PC-3 (cell line): ENCODE results near the gene PCSK1N. TPM values are rescaled to one million over a fixed set of nuclear protein-coding genes. Genes with fewer than 3 reads are reported as not detected.
"Not testable (repeated sequence)": the region's sequence is repeated elsewhere in the genome, so short reads cannot be mapped to it uniquely, and the experiment has no call there.

Source experiments
- ATAC-seq: fragments of 200-7000 bp; cut with Tn5 transposase; 2 replicates; pipeline ENCODE4 v1.9.1; 2020; ENCODE audit warnings: mild to moderate bottlenecking, moderate library complexity
- Bru-seq: library from RNA; stranded (reverse); fragments of 400-500 nt; gene quantifications from one replicate; lab custom pipeline; 2021; lab: Mats Ljungman, UMichigan
- BruChase-seq, 2 experiments: library from RNA; stranded (reverse); fragments of 400-500 nt; gene quantifications; one replicate each; lab custom pipeline; 2021; lab: Mats Ljungman, UMichigan
- BruUV-seq: library from RNA; stranded (reverse); fragments of 400-500 nt; replicated peaks from 2 replicates; lab custom pipeline; 2021; lab: Mats Ljungman, UMichigan
- CTCF ChIA-PET: fragments of 300-600 bp; sonication (Branson Sonifier 250); formaldehyde crosslinking; loops from one replicate; lab custom pipeline; 2022; ENCODE audit warnings: antibody characterized with exemption; lab: Charles Lee
- POLR2A ChIA-PET: fragments of 300-600 bp; sonication (Branson Sonifier 250); formaldehyde crosslinking; loops from one replicate; lab custom pipeline; 2022; ENCODE audit warnings: antibody characterized with exemption; ENCODE audit not compliant: unreplicated experiment; lab: Charles Lee
- DNase-seq: peaks from one replicate; pipeline ENCODE4 v3.0.0-alpha.2; 2015
- H2AFZ ChIP-seq: fragments of 300-600 bp; sonication (generic); 2 replicates; pipeline ENCODE4 v1.6.0; 2016; ENCODE audit warnings: antibody characterized with exemption, low read length
- H3F3A ChIP-seq: fragments of 300-600 bp; sonication (generic); one replicate; pipeline ENCODE4 v1.6.0; 2017; ENCODE audit warnings: antibody characterized with exemption, low read length, control low read depth, mild to moderate bottlenecking; ENCODE audit not compliant: unreplicated experiment
- H3K27ac ChIP-seq: fragments of 300-600 bp; sonication (generic); 2 replicates; pipeline ENCODE4 v1.5.1; 2016; ENCODE audit warnings: mild to moderate bottlenecking, low read length
- H3K27me3 ChIP-seq: fragments of 300-600 bp; sonication (generic); 2 replicates; pipeline ENCODE4 v1.6.1; 2016; ENCODE audit warnings: low read length, mixed read lengths
- H3K36me3 ChIP-seq: fragments of 300-600 bp; sonication (generic); 2 replicates; pipeline ENCODE4 v1.6.1; 2016; ENCODE audit warnings: low read depth, mixed run types, low read length, mixed read lengths
- H3K4me1 ChIP-seq: fragments of 300-600 bp; sonication (generic); 2 replicates; pipeline ENCODE4 v1.5.1; 2016; ENCODE audit warnings: low read length; ENCODE audit not compliant: insufficient read depth
- H3K4me2 ChIP-seq: fragments of 300-600 bp; sonication (generic); 2 replicates; pipeline ENCODE4 v1.6.0; 2016; ENCODE audit warnings: low read length
- H3K4me3 ChIP-seq: fragments of 300-600 bp; sonication (generic); 2 replicates; pipeline ENCODE4 v1.5.1; 2016; ENCODE audit warnings: mild to moderate bottlenecking, low read length, mixed read lengths
- H3K79me2 ChIP-seq: fragments of 300-600 bp; sonication (generic); 2 replicates; pipeline ENCODE4 v1.6.1; 2017; ENCODE audit warnings: low read length, mixed read lengths
- H3K9ac ChIP-seq: fragments of 300-600 bp; sonication (generic); 2 replicates; pipeline ENCODE4 v1.6.0; 2016; ENCODE audit warnings: mild to moderate bottlenecking, low read length
- H3K9me2 ChIP-seq: fragments of 300-600 bp; sonication (generic); replicated peaks from 2 replicates; pipeline ENCODE4 v1.6.1; 2016; ENCODE audit warnings: mixed run types, low read length, mixed read lengths
- H3K9me3 ChIP-seq: fragments of 300-600 bp; sonication (generic); 2 replicates; pipeline ENCODE4 v1.6.1; 2016; ENCODE audit warnings: low read length, mixed read lengths
- H4K20me1 ChIP-seq: fragments of 300-600 bp; sonication (generic); 2 replicates; pipeline ENCODE4 v1.6.1; 2016; ENCODE audit warnings: low read length, mixed read lengths
- CTCF ChIP-seq: fragments of 300-600 bp; sonication (generic); conservative IDR thresholded peaks from 2 replicates; pipeline ENCODE4 v1.5.1; 2017; ENCODE audit warnings: antibody characterized with exemption, low read depth, mild to moderate bottlenecking, low read length
- EZH2 ChIP-seq: fragments of 300-600 bp; sonication (generic); IDR thresholded peaks from one replicate; pipeline ENCODE4 v1.6.1; 2017; ENCODE audit warnings: antibody characterized with exemption, mild to moderate bottlenecking, low read length; ENCODE audit not compliant: unreplicated experiment
- EZH2phosphoT487 ChIP-seq: fragments of 300-600 bp; sonication (generic); IDR thresholded peaks from 2 replicates; pipeline ENCODE4 v1.6.1; 2018; ENCODE audit warnings: mild to moderate bottlenecking, antibody characterized with exemption, low read length, borderline replicate concordance
- intact Hi-C: fragments of 100-400 bp; cut with micrococcal nuclease; formaldehyde crosslinking; loops from 2 replicates; pipeline ENCODE4 v1.9.0; 2023
- long read RNA-seq: library from polyadenylated mRNA; unstranded; transcript quantifications from one replicate; pipeline ENCODE4 v2.0.0, GENCODE V29; 2021; ENCODE audit not compliant: unreplicated experiment
- total RNA-seq: library from RNA; depleted of rRNA; stranded (reverse); fragments of >200 nt; gene quantifications from 2 replicates; pipeline ENCODE4 v1.2.3, GENCODE V29; 2014; rRNA removed

Gene PCSK1N
- total RNA-seq (135 and 177 TPM in 2 replicates), Bru-seq, nascent RNA (percentile 53 among the genes with signal in this experiment), BruChase-seq, experiment 1, labeled RNA remaining after a 6-hour chase (percentile 30 among the genes with signal in this experiment), BruChase-seq, experiment 2, labeled RNA remaining after a 2-hour chase (percentile 56 among the genes with signal in this experiment)
- long read RNA-seq, transcript PCSK1N-201 (3 exons, 1,050 nt): major isoform, 236 of 308 reads
- long read RNA-seq, partial matches to known transcripts: 68 of 308 reads
- long read RNA-seq, other reads (novel, unspliced or antisense): 4 of 308 reads

GRCh38 chrX:48835524-48836329, at the start of gene PCSK1N:
Gene PCSK1N (minus strand): TSS chrX:48835610. CDS start chrX:48835532, 78 bp downstream.
- H3K4me1 ChIP-seq: peaks cover 12% of the 10 kb centered on the region
- no peaks in the 10 kb centered on the region for H3F3A ChIP-seq
- no peaks in the 10 kb centered on the region for H3K36me3 ChIP-seq
- no peaks in the 10 kb centered on the region for H3K9me3 ChIP-seq
- ChIA-PET POLR2A (no interaction called here), CTCF (interaction anchor here (0.6 kb wide), 1 partner anchor 32 kb away, joined by 4 read pairs; no protein-coding TSS in a partner anchor)
- peaks cover 13% of the 10 kb centered on the region for H3K79me2 ChIP-seq
- TF ChIP-seq EZH2phosphoT487: no peak
- TF ChIP-seq CTCF: no peak
- no peak for TF ChIP-seq EZH2
- no peak within 1 kb of the TSS for H3K27ac ChIP-seq
- H2AFZ ChIP-seq: peak within 1 kb of the TSS; percentile 94
- no peaks in the 10 kb centered on the region for H3K9me2 ChIP-seq
- H3K27me3 ChIP-seq: no peaks in the 10 kb centered on the region
- no peaks in the 10 kb centered on the region for H4K20me1 ChIP-seq
- peak; percentile 60 for ATAC-seq
- BruUV-seq: no TSS peak
- peak within 1 kb of the TSS; percentile 94 for H3K4me3 ChIP-seq
- peak within 1 kb of the TSS; percentile 97 for H3K4me2 ChIP-seq
- intact Hi-C loops: no loop called here
- H3K9ac ChIP-seq: peak within 1 kb of the TSS; percentile 61
- DNase-seq: peak; percentile 57

GRCh38 chrX:48883729-48884128, 48.3 kb upstream of the PCSK1N start:
- POLR2A ChIA-PET: no interaction called here
- Histone ChIP-seq H3K79me2 (no peaks in the 10 kb centered on the region), H3K27ac (no peak overlapping the region), H3K4me3 (no peak overlapping the region), H3F3A (no peaks in the 10 kb centered on the region), H3K4me1 (no peaks in the 10 kb centered on the region), H3K27me3 (no peaks in the 10 kb centered on the region), H2AFZ (no peak overlapping the region), H3K9ac (no peak overlapping the region), H3K4me2 (no peak overlapping the region), H3K9me3 (no peaks in the 10 kb centered on the region), H4K20me1 (no peaks in the 10 kb centered on the region), H3K36me3 (no peaks in the 10 kb centered on the region), H3K9me2 (no peaks in the 10 kb centered on the region)
- ATAC-seq (peak; percentile 55), DNase-seq (peak; percentile 14)
- TF ChIP-seq EZH2phosphoT487 (no peak), EZH2 (no peak), CTCF (no peak)
- CTCF ChIA-PET: no interaction called here
- BruUV-seq: no TSS peak
- intact Hi-C loops: no loop called here

- H3K27ac ChIP-seq, BruUV-seq, H2AFZ ChIP-seq, H3K4me1 ChIP-seq, H3K4me2 ChIP-seq, H4K20me1 ChIP-seq, H3F3A ChIP-seq, H3K4me3 ChIP-seq, H3K9me2 ChIP-seq, ATAC-seq, CTCF ChIA-PET, intact Hi-C loops, H3K9ac ChIP-seq, H3K79me2 ChIP-seq, H3K27me3 ChIP-seq, H3K36me3 ChIP-seq, POLR2A ChIA-PET, H3K9me3 ChIP-seq, DNase-seq: not testable (repeated sequence)
Observed at GRCh38 chrX:48876944-48877343, 41.5 kb upstream of the PCSK1N start.

GRCh38 chrX:48872017-48872416, 36.6 kb upstream of the PCSK1N start:
- CTCF ChIA-PET, H3K27ac ChIP-seq, intact Hi-C loops, H3K9me3 ChIP-seq, H3F3A ChIP-seq, ATAC-seq, H3K9me2 ChIP-seq, H3K79me2 ChIP-seq, H3K4me1 ChIP-seq, H3K36me3 ChIP-seq, H4K20me1 ChIP-seq, H3K4me3 ChIP-seq, DNase-seq, H3K27me3 ChIP-seq, H3K4me2 ChIP-seq, POLR2A ChIA-PET, H2AFZ ChIP-seq, BruUV-seq, H3K9ac ChIP-seq: not testable (repeated sequence)
